NCI-H748 treated with DMSO at 0.1 percent for 48 hours (cell line): ENCODE measurements around the gene LDHAL6B.

Experiments
- DNase-seq: peaks from one replicate; lab custom pipeline; 2025; lab: John Stamatoyannopoulos, UW

LDHAL6B gene

DNA sequence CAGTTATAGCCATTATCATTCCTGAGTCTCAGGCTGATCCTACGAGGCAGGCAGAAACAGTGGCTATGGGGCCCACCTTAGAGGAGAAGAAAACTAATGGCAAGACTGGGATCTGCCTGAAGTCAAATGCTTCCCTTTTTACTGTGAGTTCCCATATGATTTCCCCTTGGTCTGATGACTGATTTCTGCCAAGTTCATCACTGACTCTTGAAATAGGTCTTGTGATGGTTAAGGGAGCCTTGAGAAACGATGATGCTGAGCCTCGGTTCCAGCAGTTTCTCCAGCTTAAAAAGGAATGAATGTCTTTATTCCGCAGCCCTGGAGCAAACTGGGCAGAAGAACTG lies 29.4 kb upstream of the LDHAL6B start:
- DNase-seq: no peak

DNA sequence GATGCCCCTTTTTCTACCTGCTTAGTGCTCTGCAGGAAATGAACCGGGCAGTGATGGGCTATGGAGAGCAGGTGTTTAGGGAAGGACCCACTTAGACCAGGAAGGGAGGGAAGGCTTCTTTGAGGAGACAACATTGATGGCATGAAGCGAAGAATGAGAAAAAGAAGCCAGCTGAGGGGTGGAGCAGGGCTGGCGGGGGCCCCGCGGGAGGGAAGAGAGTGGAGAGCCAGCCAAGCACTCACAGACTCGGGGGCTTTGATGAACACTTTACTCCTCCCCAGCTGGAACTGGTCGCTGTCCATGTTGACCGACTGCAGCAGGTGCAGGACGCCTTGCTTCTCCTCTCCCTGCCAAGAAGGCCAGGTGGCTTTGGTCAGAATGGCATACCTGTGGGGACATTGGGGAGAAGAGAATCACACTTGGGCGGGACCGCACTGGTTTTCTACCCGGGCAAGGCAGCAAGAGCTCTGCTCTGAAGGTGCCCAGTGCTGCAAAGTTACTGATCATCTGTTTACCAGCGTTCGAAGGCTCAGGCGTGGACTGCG lies 28.4 kb upstream of the LDHAL6B start:
- DNase-seq: no peak

DNA sequence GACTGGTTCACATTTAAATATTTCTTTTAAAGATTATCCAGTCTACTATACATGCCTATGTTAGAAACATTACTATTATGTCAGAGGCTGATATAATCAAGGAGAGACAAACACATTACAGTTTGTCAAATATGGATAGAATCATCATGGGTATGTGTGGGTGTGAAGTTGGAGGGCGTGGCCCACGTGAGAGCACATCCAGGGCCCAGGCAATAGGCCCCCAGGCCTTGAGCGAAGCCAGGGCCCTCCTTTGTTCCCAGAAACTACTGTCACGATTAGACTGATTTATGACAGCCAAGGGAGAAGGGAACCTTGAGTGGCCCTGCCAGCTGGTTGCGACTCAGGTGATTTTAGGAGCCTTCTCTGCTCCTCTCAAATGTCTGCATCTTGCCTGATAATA lies 26.9 kb upstream of the LDHAL6B start:
- DNase-seq: no peak

DNA sequence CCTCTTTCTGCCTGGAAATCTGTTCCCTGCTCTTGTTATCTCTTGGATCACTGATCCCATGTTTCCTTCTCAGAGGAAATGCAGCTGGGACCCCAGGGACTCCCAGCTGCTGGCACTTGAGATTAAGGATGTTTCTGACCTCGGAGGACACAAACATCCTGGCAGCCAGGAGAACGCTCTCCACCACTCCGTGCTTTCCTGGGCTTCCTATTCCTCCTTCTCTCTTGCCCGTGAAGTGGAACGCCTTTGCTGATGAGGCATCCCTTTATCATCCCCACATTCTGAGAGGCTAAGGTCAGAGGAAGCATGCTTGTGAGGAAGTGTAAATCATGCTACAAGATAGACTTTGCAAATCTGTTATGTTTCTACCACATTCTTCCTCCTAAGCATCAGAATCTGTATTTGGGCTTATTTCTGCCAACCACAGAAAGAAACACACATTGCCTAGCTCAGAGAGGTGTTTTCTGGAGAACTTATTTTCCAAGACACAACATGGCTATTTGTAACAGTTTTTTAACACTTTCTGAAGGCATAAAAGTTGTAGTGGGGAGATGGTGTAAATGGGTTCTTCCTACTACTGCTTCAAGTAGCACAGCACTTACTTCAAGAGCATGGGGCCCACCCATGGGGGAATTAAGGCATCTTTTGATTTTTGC lies 25.6 kb upstream of the LDHAL6B start:
- no peak for DNase-seq

- DNase-seq: no peak
Measured at GRCh38 chr15:59185725-59186124, 20.9 kb upstream of the LDHAL6B start.

DNA sequence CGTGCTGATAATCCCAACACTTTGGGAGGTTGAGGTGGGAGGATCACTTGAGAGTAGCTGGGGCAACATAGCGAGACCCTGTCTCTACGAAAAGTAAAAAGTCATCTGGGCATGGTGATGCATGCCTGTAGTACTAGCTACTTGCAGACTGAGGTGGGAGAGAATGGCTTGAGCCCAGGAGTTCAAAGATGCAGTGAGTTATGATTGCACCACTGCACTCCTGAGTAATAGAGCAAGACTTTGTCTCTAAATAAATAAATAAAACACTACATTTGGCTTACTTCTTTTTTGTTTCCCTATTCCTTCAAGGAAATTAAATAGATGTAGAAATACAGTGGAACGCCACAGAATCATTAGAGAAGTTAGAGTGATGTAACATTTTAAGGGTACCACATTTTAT lies 20.1 kb upstream of the LDHAL6B start:
- DNase-seq: no peak

- no peak for DNase-seq
Measured at GRCh38 chr15:59189241-59189640, 17.4 kb upstream of the LDHAL6B start.

- DNase-seq: no peak
Measured at GRCh38 chr15:59190291-59190690, 16.4 kb upstream of the LDHAL6B start.

GRCh38 chr15:59191855-59192237 lies 14.8 kb upstream of the LDHAL6B start:
- DNase-seq: no peak

DNA sequence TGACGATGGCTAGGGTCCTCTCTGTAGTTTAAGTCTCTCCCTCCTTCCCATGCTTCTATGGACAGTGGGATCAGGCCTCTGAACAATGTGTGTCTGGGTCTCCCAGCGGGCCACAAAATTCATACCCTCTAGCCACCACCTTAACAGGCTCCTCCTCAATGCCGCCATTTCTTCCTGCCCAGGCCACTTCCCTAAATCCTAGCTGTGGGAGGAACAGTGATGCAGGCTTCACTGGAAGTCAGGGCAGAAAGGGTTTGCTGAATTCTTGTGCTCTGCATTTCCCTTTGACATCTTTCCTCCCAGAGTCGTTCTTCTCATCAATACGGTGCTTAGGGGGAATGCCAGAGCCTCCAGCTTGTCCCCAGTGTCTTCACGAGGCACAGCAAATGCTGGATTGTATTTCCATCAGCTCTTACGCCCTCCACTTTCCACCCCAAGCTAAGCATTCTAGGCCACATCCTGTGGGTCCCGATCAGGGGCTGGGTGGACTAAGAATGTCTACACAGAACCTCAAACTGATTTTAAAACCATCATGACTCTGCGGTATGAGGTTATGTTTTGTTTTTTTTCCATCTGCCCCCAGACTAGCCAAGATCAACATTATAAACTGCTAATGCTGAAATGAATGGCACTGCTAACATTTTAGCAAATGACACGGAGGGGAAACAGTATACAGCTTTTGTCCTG lies 11.9 kb upstream of the LDHAL6B start:
- no peak for DNase-seq

GRCh38 chr15:59196416-59196815 lies 10.2 kb upstream of the LDHAL6B start:
- DNase-seq: no peak

DNA sequence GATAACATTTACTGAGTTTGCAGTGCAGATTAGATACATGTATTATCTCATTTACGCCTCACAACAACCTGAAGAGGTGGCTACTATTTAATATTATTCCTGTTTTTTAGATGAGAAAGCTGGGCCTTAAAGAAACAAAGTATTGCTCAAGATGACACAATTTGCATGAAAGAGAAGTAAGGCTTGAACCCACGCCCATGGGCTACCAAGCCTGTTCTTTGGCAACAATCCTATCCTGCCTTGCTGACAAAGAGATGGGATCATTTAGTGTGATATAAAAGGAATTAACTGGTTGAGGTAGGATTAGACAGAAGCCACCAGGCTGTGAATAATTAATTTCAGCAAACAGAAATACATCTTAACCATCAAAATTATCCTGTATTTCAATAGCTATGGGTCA lies 9.2 kb upstream of the LDHAL6B start:
- DNase-seq: no peak

GRCh38 chr15:59199626-59200465 lies 6.8 kb upstream of the LDHAL6B start:
- DNase-seq: no peak

GRCh38 chr15:59200560-59200959 lies 6.1 kb upstream of the LDHAL6B start:
- no peak for DNase-seq

GRCh38 chr15:59203008-59203407 lies 3.6 kb upstream of the LDHAL6B start:
- DNase-seq: no peak

GRCh38 chr15:59203657-59204056 lies 3.0 kb upstream of the LDHAL6B start:
- DNase-seq: no peak

GRCh38 chr15:59205839-59206622 lies 612 bp upstream of the LDHAL6B start:
- no peak for DNase-seq

DNA sequence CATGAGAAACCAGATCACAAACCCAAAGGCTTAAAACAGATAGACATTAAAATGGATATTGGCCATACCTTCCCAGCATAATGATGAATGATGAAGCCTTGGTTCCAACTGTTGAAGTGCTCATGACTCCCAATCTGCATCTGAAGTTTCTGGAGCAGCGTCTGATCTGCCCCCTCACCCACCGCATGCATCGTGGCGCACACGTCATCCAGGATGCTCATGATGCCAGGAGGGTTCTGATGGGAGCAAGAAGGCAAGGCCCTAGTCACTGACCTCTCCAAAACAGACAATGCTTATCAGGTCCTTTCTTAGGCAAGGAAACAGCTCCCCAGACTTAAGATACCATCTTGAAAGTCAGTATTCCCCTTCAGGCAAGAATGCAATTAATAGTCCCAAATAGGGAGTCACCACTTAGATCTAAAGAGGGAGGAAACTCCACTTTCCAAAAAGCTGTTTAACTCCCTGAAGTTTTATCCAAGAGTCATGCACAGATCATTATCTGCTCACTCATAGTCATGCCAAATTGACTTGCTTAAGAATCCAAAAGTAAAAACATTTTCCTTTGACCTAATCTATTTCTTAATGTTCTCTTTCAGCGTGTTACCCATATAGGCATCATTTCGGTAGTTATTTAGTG lies 2.1 kb downstream of the LDHAL6B start:
- DNase-seq: no peak

GRCh38 chr15:59210186-59210585 lies 3.5 kb downstream of the LDHAL6B start:
- DNase-seq: no peak

- DNase-seq: no peak
Measured at GRCh38 chr15:59216911-59217310, 10.3 kb downstream of the LDHAL6B start.

- DNase-seq: no peak
Measured at GRCh38 chr15:59217876-59218498, 11.3 kb downstream of the LDHAL6B start.
